PC-9 (cell line): ENCODE results near the gene UNC5C. TPM values are rescaled to one million over a fixed set of nuclear protein-coding genes. Genes with fewer than 3 reads are reported as not detected.

ENCODE experiments used
- BruUV-seq: library from RNA; stranded (reverse); fragments of 400-500 nt; replicated peaks from 2 replicates; lab custom pipeline; 2021; lab: Mats Ljungman, UMichigan
- CTCF ChIA-PET: fragments of 300-600 bp; sonication (Branson Sonifier 250); formaldehyde crosslinking; loops from one replicate; lab custom pipeline; 2022; ENCODE audit warnings: antibody characterized with exemption; lab: Charles Lee
- POLR2A ChIA-PET: fragments of 300-600 bp; sonication (Branson Sonifier 250); formaldehyde crosslinking; loops from one replicate; lab custom pipeline; 2022; ENCODE audit warnings: antibody characterized with exemption; ENCODE audit not compliant: unreplicated experiment; lab: Charles Lee
- DNase-seq, 2 experiments: peaks; one replicate each; pipeline versions ENCODE4 v3.0.0 to v3.0.0-alpha.2; 2015 to 2022; ENCODE audit warnings: mixed read lengths in 1 of 2
- H2AFZ ChIP-seq: fragments of 200-600 bp; sonication (generic); 2 replicates; pipeline ENCODE4 v1.8.1; 2017; ENCODE audit warnings: antibody characterized with exemption
- H3F3A ChIP-seq: fragments of 200-600 bp; sonication (generic); 2 replicates; pipeline ENCODE4 v1.8.1; 2017; ENCODE audit warnings: antibody characterized with exemption, mild to moderate bottlenecking, low read depth; ENCODE audit not compliant: insufficient read depth
- H3K27ac ChIP-seq: fragments of 200-600 bp; sonication (generic); 2 replicates; pipeline ENCODE4 v1.6.1; 2016; ENCODE audit warnings: mixed run types
- H3K27me3 ChIP-seq: fragments of 200-600 bp; sonication (generic); 2 replicates; pipeline ENCODE4 v1.6.1; 2016; ENCODE audit warnings: low read depth, mixed run types; ENCODE audit not compliant: insufficient read depth
- H3K36me3 ChIP-seq: fragments of 200-600 bp; sonication (generic); 2 replicates; pipeline ENCODE4 v1.6.1; 2016; ENCODE audit warnings: low read depth, mixed run types
- H3K4me1 ChIP-seq: fragments of 200-600 bp; sonication (generic); replicated peaks from 2 replicates; pipeline ENCODE4 v1.6.1; 2016; ENCODE audit warnings: mixed run types; ENCODE audit not compliant: insufficient read depth
- H3K4me2 ChIP-seq: fragments of 200-600 bp; sonication (generic); 2 replicates; pipeline ENCODE4 v1.6.1; 2017; ENCODE audit warnings: mixed run types
- H3K4me3 ChIP-seq: fragments of 200-600 bp; sonication (generic); 2 replicates; pipeline ENCODE4 v1.6.1; 2016; ENCODE audit warnings: mixed run types
- H3K79me2 ChIP-seq: fragments of 200-600 bp; sonication (generic); 2 replicates; pipeline ENCODE4 v1.6.1; 2017; ENCODE audit warnings: low read depth, mixed run types
- H3K9me2 ChIP-seq: fragments of 200-600 bp; sonication (generic); 2 replicates; pipeline ENCODE4 v1.8.1; 2017; ENCODE audit warnings: mild to moderate bottlenecking; ENCODE audit not compliant: insufficient read depth
- H3K9me3 ChIP-seq: fragments of 200-600 bp; sonication (generic); 2 replicates; pipeline ENCODE4 v1.8.1; 2016; ENCODE audit warnings: low read depth; ENCODE audit not compliant: insufficient read depth
- H4K20me1 ChIP-seq: fragments of 200-600 bp; sonication (generic); 2 replicates; pipeline ENCODE4 v1.8.1; 2017; ENCODE audit not compliant: insufficient read depth
- CTCF ChIP-seq: fragments of 200-600 bp; sonication (generic); conservative IDR thresholded peaks from 2 replicates; pipeline ENCODE4 v1.6.1; 2017; ENCODE audit warnings: mixed run types, antibody characterized with exemption, mild to moderate bottlenecking, moderate library complexity
- EZH2 ChIP-seq: fragments of 200-600 bp; sonication (generic); IDR thresholded peaks from 2 replicates; pipeline ENCODE4 v1.8.0; 2017; ENCODE audit warnings: antibody characterized with exemption, low read depth
- intact Hi-C: fragments of 100-400 bp; cut with micrococcal nuclease; formaldehyde crosslinking; loops from one replicate; pipeline ENCODE4 v1.10.0; 2022; ENCODE audit not compliant: unreplicated experiment
- total RNA-seq: library from RNA; stranded (reverse); gene quantifications from 2 replicates; pipeline ENCODE4 v1.2.3, GENCODE V29; 2021

The UNC5C gene
- total RNA-seq, 1 experiment from 2014 or later = not detected

- H3K9me3 ChIP-seq = no peaks in the 10 kb centered on the region
- no peaks in the 10 kb centered on the region for H3K36me3 ChIP-seq
- no peak overlapping the region for H3K27ac ChIP-seq
- no peaks in the 10 kb centered on the region for H4K20me1 ChIP-seq
- DNase-seq = no peak
- no peak overlapping the region for H3K4me2 ChIP-seq
- ChIA-PET CTCF (no interaction called here), POLR2A (no interaction called here)
- TF ChIP-seq CTCF = no peak
- TF ChIP-seq EZH2 = no peak
- BruUV-seq = no TSS peak
- no peaks in the 10 kb centered on the region for H3K27me3 ChIP-seq
- no peak overlapping the region for H3K4me3 ChIP-seq
- no peaks in the 10 kb centered on the region for H3K79me2 ChIP-seq
- no peaks in the 10 kb centered on the region for H3K4me1 ChIP-seq
- H3K9me2 ChIP-seq = no peaks in the 10 kb centered on the region
- intact Hi-C loops = no loop called here
- H2AFZ ChIP-seq = no peak overlapping the region
- H3F3A ChIP-seq = no peaks in the 10 kb centered on the region
Measured at GRCh38 chr4:95522682-95523530, 25.9 kb downstream of the UNC5C start.

- BruUV-seq = no TSS peak
- Histone ChIP-seq H2AFZ (no peak overlapping the region), H3F3A (no peaks in the 10 kb centered on the region), H3K9me2 (no peaks in the 10 kb centered on the region), H3K4me1 (no peaks in the 10 kb centered on the region), H3K79me2 (no peaks in the 10 kb centered on the region), H3K27ac (no peak overlapping the region), H3K4me2 (no peak overlapping the region), H3K4me3 (no peak overlapping the region), H4K20me1 (no peaks in the 10 kb centered on the region), H3K9me3 (no peaks in the 10 kb centered on the region), H3K36me3 (no peaks in the 10 kb centered on the region), H3K27me3 (no peaks in the 10 kb centered on the region)
- no peak for DNase-seq
- intact Hi-C loops = no loop called here
- TF ChIP-seq CTCF (no peak), EZH2 (no peak)
- POLR2A ChIA-PET = no interaction called here
- CTCF ChIA-PET = no interaction called here
Measured at GRCh38 chr4:95517576-95518345, 31.0 kb downstream of the UNC5C start.

GRCh38 chr4:95516528-95517017 is 32.2 kb downstream of the UNC5C start:
- no peak overlapping the region for H3K4me3 ChIP-seq
- no peaks in the 10 kb centered on the region for H3K36me3 ChIP-seq
- no peaks in the 10 kb centered on the region for H3F3A ChIP-seq
- no peak for TF ChIP-seq EZH2
- TF ChIP-seq CTCF = no peak
- H3K79me2 ChIP-seq = no peaks in the 10 kb centered on the region
- intact Hi-C loops = no loop called here
- POLR2A ChIA-PET = no interaction called here
- H3K4me2 ChIP-seq = no peak overlapping the region
- no peaks in the 10 kb centered on the region for H3K27me3 ChIP-seq
- no peaks in the 10 kb centered on the region for H3K4me1 ChIP-seq
- H2AFZ ChIP-seq = no peak overlapping the region
- CTCF ChIA-PET = no interaction called here
- no peaks in the 10 kb centered on the region for H4K20me1 ChIP-seq
- no peak for DNase-seq
- no TSS peak for BruUV-seq
- H3K9me2 ChIP-seq = no peaks in the 10 kb centered on the region
- no peak overlapping the region for H3K27ac ChIP-seq
- no peaks in the 10 kb centered on the region for H3K9me3 ChIP-seq
